Spinal cord (tissue), 10 donors: ENCODE data around the gene TREML2. TPM values are rescaled to one million over a fixed set of nuclear protein-coding genes. Genes with fewer than 3 reads are reported as not detected.

Source experiments
- DNase-seq, 6 donors: peaks; one replicate each; pipeline versions ENCODE4 v3.0.0 to v3.0.0-alpha.2; 2013 to 2015; ENCODE audit warnings: low spot score in 6 of 6, low read depth in 4 of 6
- H3K27ac ChIP-seq: one replicate; pipeline ENCODE4 v1.5.1; 2013; ENCODE audit warnings: low read depth, low read length, control low read depth
- H3K27me3 ChIP-seq: one replicate; pipeline ENCODE4 v1.6.1; 2013; ENCODE audit warnings: low read length; ENCODE audit not compliant: control insufficient read depth, insufficient read depth
- H3K36me3 ChIP-seq: one replicate; pipeline ENCODE4 v1.6.1; 2013; ENCODE audit warnings: low read length; ENCODE audit not compliant: control insufficient read depth, insufficient read depth
- H3K4me1 ChIP-seq: one replicate; pipeline ENCODE4 v1.6.1; 2013; ENCODE audit warnings: low read length; ENCODE audit not compliant: control insufficient read depth, insufficient read depth
- H3K4me3 ChIP-seq: one replicate; pipeline ENCODE4 v1.5.1; 2013; ENCODE audit warnings: low read depth, low read length, control low read depth
- H3K9me3 ChIP-seq: one replicate; pipeline ENCODE4 v1.6.1; 2013; ENCODE audit warnings: low read length; ENCODE audit not compliant: control insufficient read depth, insufficient read depth
- WGBS: methylation state at CpG from one replicate; pipeline ENCODE4 v1.1.5; 2013; ENCODE audit warnings: missing lambda C conversion rate; ENCODE audit not compliant: insufficient coverage; 5-methylcytosine and 5-hydroxymethylcytosine counted together
- polyA plus RNA-seq, 2 donors: library from polyadenylated mRNA; unstranded; fragments of 120-200 nt; gene quantifications; one replicate each; pipeline ENCODE4 v1.2.1, GENCODE V29; 2013; ENCODE audit not compliant: insufficient read length in 2 of 2
- small RNA-seq: library from RNA; depleted of rRNA; stranded (forward); fragments of <200 nt; gene quantifications from one replicate; pipeline ENCODE3, GENCODE V24; 2014; ENCODE audit warnings: low replicate concordance
- total RNA-seq, 2 donors: library from RNA; depleted of rRNA in 1 of 2; stranded (reverse); fragments of 120-200 nt in 1 of 2; fragments of >200 nt in 1 of 2; gene quantifications; one replicate each; pipeline versions ENCODE4 v1.2.3 to v1.2.4, GENCODE V29; 2013 to 2014
- donor health status: healthy.

TREML2 gene
- total and polyA plus RNA-seq, 4 donors: 0.11 to 0.40 TPM; not detected in 2

DNA sequence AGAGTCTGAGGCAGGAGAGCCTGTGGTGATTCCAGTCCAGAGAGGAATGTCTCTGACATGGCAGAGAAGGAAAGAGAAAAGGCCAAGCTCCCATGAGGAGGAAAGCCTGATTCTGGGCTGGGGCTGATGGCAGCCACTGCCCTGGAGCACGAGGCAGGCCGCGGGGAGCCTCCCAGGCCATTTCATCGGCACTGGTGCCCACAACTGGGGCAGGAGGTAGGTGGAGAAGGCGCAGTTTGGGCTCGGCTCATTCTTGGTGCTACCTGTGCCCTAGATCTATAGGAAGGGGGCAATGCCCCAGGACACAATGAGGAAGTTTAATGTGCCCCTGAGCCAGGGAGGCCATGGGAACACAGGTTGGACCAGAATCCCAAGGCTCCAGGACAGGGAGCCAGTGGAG, 44.2 kb downstream of the TREML2 start:
- H3K27ac ChIP-seq: no peak overlapping the region
- no peaks in the 10 kb centered on the region for H3K9me3 ChIP-seq
- H3K4me3 ChIP-seq: no peak overlapping the region
- WGBS: 94% methylated on average over 6 of the region's 6 CpGs
- no peaks in the 10 kb centered on the region for H3K27me3 ChIP-seq
- peaks cover 4% of the 10 kb centered on the region for H3K4me1 ChIP-seq
- H3K36me3 ChIP-seq: no peaks in the 10 kb centered on the region
- no peak for DNase-seq

DNA sequence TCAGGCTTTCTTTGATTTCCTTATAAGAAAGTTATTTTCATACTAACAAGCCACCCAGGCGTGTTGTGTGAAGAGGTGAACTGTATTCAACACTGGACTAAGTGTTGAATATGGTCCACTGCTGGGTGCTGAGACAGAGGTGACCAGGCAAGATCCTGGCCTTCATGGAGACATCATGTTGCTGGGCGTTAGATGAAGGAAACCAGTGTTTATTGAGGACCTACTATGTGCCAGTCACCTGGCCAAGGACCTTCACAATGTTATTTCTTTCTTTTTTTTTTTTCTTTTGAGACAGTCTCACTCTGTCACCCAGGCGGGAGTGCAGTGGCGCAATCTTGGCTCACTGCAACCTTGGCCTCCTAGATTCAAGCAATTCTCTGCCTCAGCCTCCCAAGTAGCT, 44.9 kb downstream of the TREML2 start:
- Histone ChIP-seq H3K27ac (no peak overlapping the region), H3K4me1 (peaks cover 4% of the 10 kb centered on the region), H3K9me3 (no peaks in the 10 kb centered on the region), H3K27me3 (no peaks in the 10 kb centered on the region), H3K36me3 (no peaks in the 10 kb centered on the region), H3K4me3 (no peak overlapping the region)
- DNase-seq: no peak
- 89% methylated on average over 4 of the region's 4 CpGs for WGBS

DNA sequence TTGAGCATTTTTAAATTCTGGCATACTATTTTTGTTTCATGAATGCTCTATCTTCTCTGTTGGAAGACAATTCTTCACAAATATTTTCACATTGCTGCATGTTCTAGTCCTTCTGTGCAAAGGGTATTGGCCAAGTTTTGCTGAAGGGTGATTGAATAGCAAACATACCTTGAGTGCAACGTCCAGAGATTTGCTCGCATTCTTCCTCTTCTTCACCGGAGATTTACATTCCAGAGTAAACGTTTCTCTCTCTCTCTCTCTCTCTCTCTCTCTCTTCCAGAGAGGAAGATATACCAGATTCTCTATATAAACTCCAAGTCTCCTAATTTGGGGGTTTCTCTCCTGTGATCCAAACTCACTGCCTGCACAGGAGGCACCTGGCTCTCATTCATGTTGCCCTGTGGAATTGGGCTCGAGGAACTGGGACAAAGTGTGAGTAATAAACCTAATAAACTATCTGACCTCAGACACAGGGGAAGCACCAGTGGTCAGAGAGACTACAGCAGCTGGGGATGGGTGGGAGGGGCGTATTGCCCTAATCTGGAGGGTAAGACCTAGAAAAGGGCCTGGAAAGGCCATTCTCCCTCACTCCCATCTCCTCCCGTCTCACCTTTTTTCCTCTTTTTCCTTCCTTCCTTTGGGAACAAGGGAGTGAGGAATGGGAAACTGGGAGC, 45.7 kb downstream of the TREML2 start:
- no peaks in the 10 kb centered on the region for H3K9me3 ChIP-seq
- no peaks in the 10 kb centered on the region for H3K27me3 ChIP-seq
- no peaks in the 10 kb centered on the region for H3K36me3 ChIP-seq
- no peak for DNase-seq
- H3K27ac ChIP-seq: no peak overlapping the region
- no CpG with 5 or more reads among the region's 7 CpGs for WGBS
- no peak overlapping the region for H3K4me3 ChIP-seq
- H3K4me1 ChIP-seq: peaks cover 4% of the 10 kb centered on the region

DNA sequence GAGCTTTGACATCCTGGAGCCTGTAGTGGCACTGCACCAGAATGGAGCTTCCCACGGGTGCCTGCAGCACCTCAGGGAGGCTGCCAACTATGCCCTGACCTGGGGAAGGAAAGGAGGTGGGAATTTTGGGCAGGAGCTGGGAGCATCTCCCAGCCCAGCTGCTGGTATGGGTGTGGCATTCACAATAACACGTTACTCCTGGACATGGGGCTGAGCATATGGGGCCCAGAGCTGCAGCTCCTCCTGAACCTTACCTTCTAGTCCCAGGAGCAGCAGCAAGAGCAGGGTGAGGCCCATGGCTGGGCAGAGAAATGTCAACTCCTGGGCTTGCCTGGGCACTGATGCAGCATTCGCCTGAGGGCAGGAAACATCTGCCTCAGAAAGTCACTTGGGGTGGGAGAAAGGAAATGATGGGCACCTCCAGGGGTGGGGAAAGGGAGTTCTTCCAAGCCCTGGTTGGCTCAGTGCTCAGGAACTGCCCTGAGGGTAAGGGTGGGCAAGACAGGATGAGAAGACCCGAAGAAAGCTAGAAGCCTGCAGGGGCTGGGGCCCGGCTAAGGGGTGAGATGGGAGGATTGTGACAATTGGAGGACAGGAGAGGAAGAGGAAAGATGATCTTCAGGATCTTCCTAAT, 46.8 kb downstream of the TREML2 start, which contains the start of gene TREML1:
TREML1 (minus strand) TSS at position 356 of the 634 bp plus-strand sequence; CDS start at position 297, 59 bp downstream.
- H3K27ac ChIP-seq: no peak within 1 kb of the TSS
- no peaks in the 10 kb centered on the region for H3K27me3 ChIP-seq
- DNase-seq: no peak
- H3K4me1 ChIP-seq: no peaks in the 10 kb centered on the region
- H3K9me3 ChIP-seq: no peaks in the 10 kb centered on the region
- H3K36me3 ChIP-seq: no peaks in the 10 kb centered on the region
- WGBS: 80% methylated on average over 5 of the region's 5 CpGs
- no peak within 1 kb of the TSS for H3K4me3 ChIP-seq

DNA sequence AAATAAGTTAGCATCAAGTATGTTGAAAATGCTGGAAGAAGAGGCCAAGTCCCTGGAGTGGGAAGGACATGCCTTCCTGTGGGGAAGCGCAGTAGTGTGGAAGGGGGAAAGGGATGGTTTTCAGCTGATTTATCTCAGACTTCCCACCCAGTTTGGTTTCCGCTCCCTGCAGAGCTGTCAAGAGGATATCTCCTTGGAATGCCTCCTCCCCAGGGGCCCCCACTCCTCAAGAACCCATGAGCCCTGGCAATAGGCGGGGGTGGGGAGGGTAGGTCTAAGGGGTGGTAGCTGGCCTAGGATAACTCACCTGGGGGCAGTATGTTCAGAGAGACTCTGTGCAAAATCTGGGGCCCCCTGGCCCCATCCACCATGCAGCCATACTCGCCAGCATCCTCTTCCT, 47.5 kb downstream of the TREML2 start:
- Histone ChIP-seq H3K4me1 (no peaks in the 10 kb centered on the region), H3K4me3 (no peak overlapping the region), H3K36me3 (no peaks in the 10 kb centered on the region), H3K9me3 (no peaks in the 10 kb centered on the region), H3K27me3 (no peaks in the 10 kb centered on the region), H3K27ac (no peak overlapping the region)
- 63% methylated on average over 1 of the region's 4 CpGs for WGBS
- no peak for DNase-seq

DNA sequence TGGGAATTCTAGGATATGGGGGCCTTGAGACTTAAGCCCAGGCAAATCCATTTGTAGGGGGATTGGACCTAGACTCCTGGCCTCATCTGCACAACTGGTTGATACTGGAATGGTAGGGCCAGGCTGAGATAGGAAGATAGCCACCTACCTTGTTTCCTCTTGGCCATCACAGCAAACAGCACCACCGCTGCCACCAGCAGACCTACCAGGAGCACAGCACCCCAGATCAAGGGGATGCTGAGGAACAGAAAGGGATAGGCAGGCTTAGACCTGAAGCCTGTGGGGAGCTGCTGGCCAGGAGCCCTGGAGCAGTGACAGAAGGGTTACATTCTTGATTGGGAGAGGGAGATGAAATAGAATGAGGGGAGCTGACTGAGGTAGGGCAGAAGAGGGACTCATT, 50.3 kb downstream of the TREML2 start:
- H3K4me1 ChIP-seq: no peaks in the 10 kb centered on the region
- WGBS: no CpG with 5 or more reads among the region's 1 CpG
- no peaks in the 10 kb centered on the region for H3K36me3 ChIP-seq
- no peaks in the 10 kb centered on the region for H3K9me3 ChIP-seq
- H3K27me3 ChIP-seq: no peaks in the 10 kb centered on the region
- no peak overlapping the region for H3K4me3 ChIP-seq
- DNase-seq: no peak
- no peak overlapping the region for H3K27ac ChIP-seq

DNA sequence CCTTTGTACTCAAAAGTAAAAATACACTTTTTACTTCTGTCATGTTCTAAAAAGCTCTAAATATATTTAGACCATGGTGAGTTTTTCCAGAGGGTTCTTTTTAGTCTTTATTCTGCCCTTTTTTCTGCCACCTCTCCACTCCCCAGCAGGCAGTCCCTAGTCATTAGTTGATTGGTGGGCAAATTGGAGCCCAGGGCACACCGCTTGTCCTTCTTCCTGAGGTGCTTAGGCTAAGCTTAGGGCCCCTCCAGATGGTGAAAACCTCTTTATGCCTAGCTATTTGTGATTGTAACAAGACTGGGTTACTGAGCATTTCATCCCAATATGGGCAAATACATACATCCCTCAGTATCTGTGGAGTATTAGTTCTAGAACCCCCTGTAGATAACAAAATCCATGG, 53.0 kb downstream of the TREML2 start:
- no peaks in the 10 kb centered on the region for H3K36me3 ChIP-seq
- no CpG with 5 or more reads among the region's 1 CpG for WGBS
- H3K27me3 ChIP-seq: no peaks in the 10 kb centered on the region
- H3K27ac ChIP-seq: no peak overlapping the region
- no peaks in the 10 kb centered on the region for H3K9me3 ChIP-seq
- H3K4me1 ChIP-seq: no peaks in the 10 kb centered on the region
- no peak for DNase-seq
- no peak overlapping the region for H3K4me3 ChIP-seq

Small RNAs within 50 kb of the gene (small RNA-seq; reads per million reads assigned to genes)
- gene AL391903.2 (not detected), gene RNA5SP207 (0.14 reads per million)

Other genes starting within 250 kb of the TREML2 start
- gene UNC5CL, start 161.9 kb downstream of the TREML2 start, total RNA-seq: under 1 TPM; 0.20 to 0.72 TPM
- 1 to 10 TPM in 1 of 2 donors, under 1 TPM in 1; 0.92 to 1.4 TPM for gene UNC5CL, start 161.9 kb downstream of the TREML2 start, polyA plus RNA-seq
- gene TSPO2, start 158.7 kb downstream of the TREML2 start, total RNA-seq: 1 to 10 TPM in 1 of 2 donors, under 1 TPM in 1; 0.66 to 1.6 TPM
- under 1 TPM; 0.38 to 0.52 TPM for gene TSPO2, start 158.7 kb downstream of the TREML2 start, polyA plus RNA-seq
- 1 to 10 TPM in 1 of 2 donors, under 1 TPM in 1; 0.17 to 1.1 TPM for gene APOBEC2, start 147.9 kb downstream of the TREML2 start, total RNA-seq
- 1 to 10 TPM in 1 of 2 donors, under 1 TPM in 1; 0.44 to 1.0 TPM for gene APOBEC2, start 147.9 kb downstream of the TREML2 start, polyA plus RNA-seq
- gene OARD1, start 128.8 kb downstream of the TREML2 start, total RNA-seq: 10 to 100 TPM; 17.1 to 30.0 TPM
- 10 to 100 TPM; 35.7 to 43.2 TPM for gene OARD1, start 128.8 kb downstream of the TREML2 start, polyA plus RNA-seq
- 10 to 100 TPM; 21.8 to 28.9 TPM for gene NFYA, start 128.2 kb downstream of the TREML2 start, total RNA-seq
- 10 to 100 TPM; 26.5 to 30.8 TPM for gene NFYA, start 128.2 kb downstream of the TREML2 start, polyA plus RNA-seq
- 1 to 10 TPM in 1 of 2 donors, under 1 TPM in 1; 0.39 to 1.1 TPM for gene TREML1, start 46.8 kb downstream of the TREML2 start, total RNA-seq
- gene TREML1, start 46.8 kb downstream of the TREML2 start, polyA plus RNA-seq: 1 to 10 TPM; 1.9 to 2.1 TPM
- gene TREM2, start 38.0 kb downstream of the TREML2 start, total RNA-seq: 10 to 100 TPM; 21.0 to 25.9 TPM
- gene TREM2, start 38.0 kb downstream of the TREML2 start, polyA plus RNA-seq: 10 to 100 TPM; 20.9 to 27.4 TPM
- gene TREML4, start 27.2 kb upstream of the TREML2 start, total RNA-seq: under 1 TPM in 1 of 2 donors, not detected in 1; 0.10 TPM
- gene TREML4, start 27.2 kb upstream of the TREML2 start, polyA plus RNA-seq: not detected
- gene TREM1, start 85.5 kb upstream of the TREML2 start, total RNA-seq: 1 to 10 TPM in 1 of 2 donors, under 1 TPM in 1; 0.55 to 1.3 TPM
- under 1 TPM; 0.41 to 0.49 TPM for gene TREM1, start 85.5 kb upstream of the TREML2 start, polyA plus RNA-seq
- gene NCR2, start 134.5 kb upstream of the TREML2 start, total RNA-seq: not detected
- gene NCR2, start 134.5 kb upstream of the TREML2 start, polyA plus RNA-seq: not detected